ENCODE results near the gene REPIN1.

The REPIN1 gene

GRCh38 chr7:150375662-150376521 is 7.3 kb downstream of the REPIN1 start:
- DNase-seq: no peak
- Histone ChIP-seq H3K4me1 (ENCODE audit: control insufficient read depth, insufficient read depth, low read length, poor library complexity, severe bottlenecking) (peaks cover 22% of the 10 kb centered on the region), H3K36me3 (ENCODE audit: control insufficient read depth, insufficient read depth, low read length) (peaks cover 15% of the 10 kb centered on the region), H3K4me3 (ENCODE audit: insufficient read depth, low read depth, low read length, poor library complexity, severe bottlenecking) (no peak overlapping the region), H3K9me3 (ENCODE audit: control insufficient read depth, low read length) (no peaks in the 10 kb centered on the region), H3K27me3 (replicated peaks; ENCODE audit: control insufficient read depth, insufficient read depth, low read length, poor library complexity, severe bottlenecking) (no peaks in the 10 kb centered on the region), H3K27ac (ENCODE audit: insufficient read depth, low read length, poor library complexity, severe bottlenecking) (peak overlapping the region; percentile 23)

GRCh38 chr7:150376560-150376959 is 7.9 kb downstream of the REPIN1 start:
- no peaks in the 10 kb centered on the region for H3K27me3 ChIP-seq (replicated peaks; ENCODE audit: control insufficient read depth, insufficient read depth, low read length, poor library complexity, severe bottlenecking)
- H3K4me1 ChIP-seq (ENCODE audit: control insufficient read depth, insufficient read depth, low read length, poor library complexity, severe bottlenecking): peaks cover 22% of the 10 kb centered on the region
- no peak overlapping the region for H3K27ac ChIP-seq (ENCODE audit: insufficient read depth, low read length, poor library complexity, severe bottlenecking)
- DNase-seq: no peak
- no peak overlapping the region for H3K4me3 ChIP-seq (ENCODE audit: insufficient read depth, low read depth, low read length, poor library complexity, severe bottlenecking)
- no peaks in the 10 kb centered on the region for H3K9me3 ChIP-seq (ENCODE audit: control insufficient read depth, low read length)
- peaks cover 12% of the 10 kb centered on the region for H3K36me3 ChIP-seq (ENCODE audit: control insufficient read depth, insufficient read depth, low read length)

- Histone ChIP-seq H3K27ac (ENCODE audit: insufficient read depth, low read length, poor library complexity, severe bottlenecking) (no peak overlapping the region), H3K9me3 (ENCODE audit: control insufficient read depth, low read length) (no peaks in the 10 kb centered on the region), H3K27me3 (replicated peaks; ENCODE audit: control insufficient read depth, insufficient read depth, low read length, poor library complexity, severe bottlenecking) (no peaks in the 10 kb centered on the region), H3K4me1 (ENCODE audit: control insufficient read depth, insufficient read depth, low read length, poor library complexity, severe bottlenecking) (peaks cover 22% of the 10 kb centered on the region), H3K4me3 (ENCODE audit: insufficient read depth, low read depth, low read length, poor library complexity, severe bottlenecking) (no peak overlapping the region), H3K36me3 (ENCODE audit: control insufficient read depth, insufficient read depth, low read length) (peaks cover 8% of the 10 kb centered on the region)
- no peak for DNase-seq
These were observed 8.6 kb downstream of the REPIN1 start for GRCh38 chr7:150377196-150377595.

GRCh38 chr7:150377635-150378034 is 9.0 kb downstream of the REPIN1 start:
- Histone ChIP-seq H3K27me3 (replicated peaks; ENCODE audit: control insufficient read depth, insufficient read depth, low read length, poor library complexity, severe bottlenecking) (no peaks in the 10 kb centered on the region), H3K27ac (ENCODE audit: insufficient read depth, low read length, poor library complexity, severe bottlenecking) (peak overlapping the region; percentile 74), H3K4me3 (ENCODE audit: insufficient read depth, low read depth, low read length, poor library complexity, severe bottlenecking) (no peak overlapping the region), H3K9me3 (ENCODE audit: control insufficient read depth, low read length) (no peaks in the 10 kb centered on the region), H3K36me3 (ENCODE audit: control insufficient read depth, insufficient read depth, low read length) (peaks cover 8% of the 10 kb centered on the region), H3K4me1 (ENCODE audit: control insufficient read depth, insufficient read depth, low read length, poor library complexity, severe bottlenecking) (peaks cover 22% of the 10 kb centered on the region)
- no peak for DNase-seq

- H3K9me3 ChIP-seq (ENCODE audit: control insufficient read depth, low read length): no peaks in the 10 kb centered on the region
- H3K27ac ChIP-seq (ENCODE audit: insufficient read depth, low read length, poor library complexity, severe bottlenecking): peak overlapping the region; percentile 74
- peak; percentile 31 to 40 (median 34) for DNase-seq
- peak overlapping the region; percentile 83 for H3K4me3 ChIP-seq (ENCODE audit: insufficient read depth, low read depth, low read length, poor library complexity, severe bottlenecking)
- peaks cover 7% of the 10 kb centered on the region for H3K36me3 ChIP-seq (ENCODE audit: control insufficient read depth, insufficient read depth, low read length)
- H3K4me1 ChIP-seq (ENCODE audit: control insufficient read depth, insufficient read depth, low read length, poor library complexity, severe bottlenecking): peaks cover 22% of the 10 kb centered on the region
- no peaks in the 10 kb centered on the region for H3K27me3 ChIP-seq (replicated peaks; ENCODE audit: control insufficient read depth, insufficient read depth, low read length, poor library complexity, severe bottlenecking)
These were observed 9.7 kb downstream of the REPIN1 start for GRCh38 chr7:150378115-150378852.

- Histone ChIP-seq H3K27me3 (replicated peaks; ENCODE audit: control insufficient read depth, insufficient read depth, low read length, poor library complexity, severe bottlenecking) (no peaks in the 10 kb centered on the region), H3K4me1 (ENCODE audit: control insufficient read depth, insufficient read depth, low read length, poor library complexity, severe bottlenecking) (peaks cover 22% of the 10 kb centered on the region), H3K4me3 (ENCODE audit: insufficient read depth, low read depth, low read length, poor library complexity, severe bottlenecking) (peak within 1 kb of the TSS; percentile 83), H3K27ac (ENCODE audit: insufficient read depth, low read length, poor library complexity, severe bottlenecking) (peak within 1 kb of the TSS; percentile 74), H3K36me3 (ENCODE audit: control insufficient read depth, insufficient read depth, low read length) (no peaks in the 10 kb centered on the region), H3K9me3 (ENCODE audit: control insufficient read depth, low read length) (no peaks in the 10 kb centered on the region)
- DNase-seq: peak; percentile 86 to 91 (median 89)
These were observed 10.3 kb downstream of the REPIN1 start, which contains the start of gene ZNF775 for GRCh38 chr7:150378853-150379440. TSS of gene ZNF775 (plus strand) at chr7:150379330. CDS start at chr7:150388471, 9,141 bp downstream.

- Histone ChIP-seq H3K27ac (ENCODE audit: insufficient read depth, low read length, poor library complexity, severe bottlenecking) (peak overlapping the region; percentile 61), H3K36me3 (ENCODE audit: control insufficient read depth, insufficient read depth, low read length) (no peaks in the 10 kb centered on the region), H3K4me3 (ENCODE audit: insufficient read depth, low read depth, low read length, poor library complexity, severe bottlenecking) (peak overlapping the region; percentile 83), H3K9me3 (ENCODE audit: control insufficient read depth, low read length) (no peaks in the 10 kb centered on the region), H3K4me1 (ENCODE audit: control insufficient read depth, insufficient read depth, low read length, poor library complexity, severe bottlenecking) (peaks cover 22% of the 10 kb centered on the region), H3K27me3 (replicated peaks; ENCODE audit: control insufficient read depth, insufficient read depth, low read length, poor library complexity, severe bottlenecking) (no peaks in the 10 kb centered on the region)
- DNase-seq: no peak
These were observed 11.1 kb downstream of the REPIN1 start for GRCh38 chr7:150379441-150380379.

- no peak for DNase-seq
- no peaks in the 10 kb centered on the region for H3K36me3 ChIP-seq (ENCODE audit: control insufficient read depth, insufficient read depth, low read length)
- H3K27me3 ChIP-seq (replicated peaks; ENCODE audit: control insufficient read depth, insufficient read depth, low read length, poor library complexity, severe bottlenecking): no peaks in the 10 kb centered on the region
- H3K4me3 ChIP-seq (ENCODE audit: insufficient read depth, low read depth, low read length, poor library complexity, severe bottlenecking): no peak overlapping the region
- no peak overlapping the region for H3K27ac ChIP-seq (ENCODE audit: insufficient read depth, low read length, poor library complexity, severe bottlenecking)
- H3K9me3 ChIP-seq (ENCODE audit: control insufficient read depth, low read length): no peaks in the 10 kb centered on the region
- peaks cover 22% of the 10 kb centered on the region for H3K4me1 ChIP-seq (ENCODE audit: control insufficient read depth, insufficient read depth, low read length, poor library complexity, severe bottlenecking)
These were observed 11.8 kb downstream of the REPIN1 start for GRCh38 chr7:150380463-150380862.

GRCh38 chr7:150381096-150381495 is 12.5 kb downstream of the REPIN1 start:
- no peak for DNase-seq
- no peak overlapping the region for H3K27ac ChIP-seq (ENCODE audit: insufficient read depth, low read length, poor library complexity, severe bottlenecking)
- no peaks in the 10 kb centered on the region for H3K9me3 ChIP-seq (ENCODE audit: control insufficient read depth, low read length)
- H3K27me3 ChIP-seq (replicated peaks; ENCODE audit: control insufficient read depth, insufficient read depth, low read length, poor library complexity, severe bottlenecking): no peaks in the 10 kb centered on the region
- no peak overlapping the region for H3K4me3 ChIP-seq (ENCODE audit: insufficient read depth, low read depth, low read length, poor library complexity, severe bottlenecking)
- peaks cover 17% of the 10 kb centered on the region for H3K4me1 ChIP-seq (ENCODE audit: control insufficient read depth, insufficient read depth, low read length, poor library complexity, severe bottlenecking)
- no peaks in the 10 kb centered on the region for H3K36me3 ChIP-seq (ENCODE audit: control insufficient read depth, insufficient read depth, low read length)
